Osteoblast (primary cell): ENCODE data around the gene GRM7. TPM values are rescaled to one million over a fixed set of nuclear protein-coding genes. Genes with fewer than 3 reads are reported as not detected.

Source experiments
- DNase-seq: peaks from one replicate; pipeline ENCODE4 v3.0.0; 2011; ENCODE audit warnings: low spot score, mixed read lengths; ENCODE audit not compliant: insufficient read length; ENCODE audit errors: missing footprints
- H2AFZ ChIP-seq: 2 replicates; pipeline ENCODE4 v1.6.0; 2011; ENCODE audit warnings: mild to moderate bottlenecking, low read length
- H3K27ac ChIP-seq: 2 replicates; pipeline ENCODE4 v1.5.1; 2011; ENCODE audit warnings: mild to moderate bottlenecking, low read depth, low read length, moderate library complexity
- H3K27me3 ChIP-seq: 2 replicates; pipeline ENCODE4 v1.6.0; 2012; ENCODE audit warnings: mild to moderate bottlenecking, control low read depth, inconsistent platforms, low read length, moderate library complexity; ENCODE audit not compliant: insufficient read depth
- H3K36me3 ChIP-seq: 2 replicates; pipeline ENCODE4 v1.5.1; 2011; ENCODE audit warnings: mild to moderate bottlenecking, low read length, control low read depth, moderate library complexity; ENCODE audit not compliant: insufficient read depth
- H3K4me1 ChIP-seq: 2 replicates; pipeline ENCODE4 v1.5.1; 2011; ENCODE audit warnings: mild to moderate bottlenecking, low read length, control low read depth, moderate library complexity; ENCODE audit not compliant: insufficient read depth
- H3K4me2 ChIP-seq: 2 replicates; pipeline ENCODE4 v1.6.0; 2011; ENCODE audit warnings: mild to moderate bottlenecking, low read length; ENCODE audit not compliant: insufficient read depth
- H3K4me3 ChIP-seq: fragments of 200-600 bp; sonication (generic); 3 replicates; pipeline ENCODE4 v1.5.1; 2012; ENCODE audit warnings: mild to moderate bottlenecking, low read length, inconsistent platforms; ENCODE audit not compliant: insufficient read depth
- H3K79me2 ChIP-seq: 2 replicates; pipeline ENCODE4 v1.6.0; 2012; ENCODE audit warnings: mild to moderate bottlenecking, low read length, control low read depth, inconsistent platforms; ENCODE audit not compliant: insufficient read depth
- H3K9me3 ChIP-seq: 2 replicates; pipeline ENCODE4 v1.5.1; 2011; ENCODE audit warnings: low read depth, low read length, control low read depth
- H4K20me1 ChIP-seq: 2 replicates; pipeline ENCODE4 v1.6.0; 2012; ENCODE audit warnings: mild to moderate bottlenecking, low read length, control low read depth; ENCODE audit not compliant: insufficient read depth
- total RNA-seq: library from RNA; depleted of rRNA; stranded (reverse); fragments of >200 nt; gene quantifications from 2 replicates; pipeline ENCODE4 v1.2.3, GENCODE V29; 2012
- TF ChIP-seq, protein P1 (sequence below): IDR thresholded peaks from 2 replicates; pipeline ENCODE4 v1.5.1; 2011; ENCODE audit warnings: mild to moderate bottlenecking, low read depth, low read length, moderate library complexity; ENCODE audit errors: extremely low read depth

GRM7 gene
- total RNA-seq, 1 donor = not detected

DNA sequence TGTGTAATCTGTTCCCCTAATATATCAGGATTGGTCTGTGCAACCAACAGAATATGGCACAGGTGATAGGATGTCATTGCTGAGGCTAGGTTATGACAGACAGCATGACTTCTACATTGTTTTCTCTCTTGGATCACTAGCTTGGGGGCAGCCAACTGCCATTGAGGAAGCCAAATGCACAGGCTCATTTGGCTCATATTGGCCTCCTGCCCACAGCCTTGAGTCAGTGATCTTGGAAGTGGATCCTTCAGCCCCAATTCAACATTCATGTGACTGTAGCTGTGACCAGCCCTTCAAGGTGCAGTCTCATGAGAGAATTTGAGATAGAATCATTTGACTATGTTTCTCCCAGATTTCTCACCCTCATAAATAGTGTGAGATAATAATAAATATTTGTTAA, 675.6 kb downstream of the GRM7 start:
- H3K79me2 ChIP-seq = no peaks in the 10 kb centered on the region
- no peak for DNase-seq
- H3K27me3 ChIP-seq = no peaks in the 10 kb centered on the region
- H4K20me1 ChIP-seq = no peaks in the 10 kb centered on the region
- no peaks in the 10 kb centered on the region for H3K9me3 ChIP-seq
- no peak overlapping the region for H2AFZ ChIP-seq
- TF ChIP-seq, protein P1, sequence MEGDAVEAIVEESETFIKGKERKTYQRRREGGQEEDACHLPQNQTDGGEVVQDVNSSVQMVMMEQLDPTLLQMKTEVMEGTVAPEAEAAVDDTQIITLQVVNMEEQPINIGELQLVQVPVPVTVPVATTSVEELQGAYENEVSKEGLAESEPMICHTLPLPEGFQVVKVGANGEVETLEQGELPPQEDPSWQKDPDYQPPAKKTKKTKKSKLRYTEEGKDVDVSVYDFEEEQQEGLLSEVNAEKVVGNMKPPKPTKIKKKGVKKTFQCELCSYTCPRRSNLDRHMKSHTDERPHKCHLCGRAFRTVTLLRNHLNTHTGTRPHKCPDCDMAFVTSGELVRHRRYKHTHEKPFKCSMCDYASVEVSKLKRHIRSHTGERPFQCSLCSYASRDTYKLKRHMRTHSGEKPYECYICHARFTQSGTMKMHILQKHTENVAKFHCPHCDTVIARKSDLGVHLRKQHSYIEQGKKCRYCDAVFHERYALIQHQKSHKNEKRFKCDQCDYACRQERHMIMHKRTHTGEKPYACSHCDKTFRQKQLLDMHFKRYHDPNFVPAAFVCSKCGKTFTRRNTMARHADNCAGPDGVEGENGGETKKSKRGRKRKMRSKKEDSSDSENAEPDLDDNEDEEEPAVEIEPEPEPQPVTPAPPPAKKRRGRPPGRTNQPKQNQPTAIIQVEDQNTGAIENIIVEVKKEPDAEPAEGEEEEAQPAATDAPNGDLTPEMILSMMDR = no peak
- H3K36me3 ChIP-seq = no peaks in the 10 kb centered on the region
- H3K4me2 ChIP-seq = no peak overlapping the region
- H3K4me1 ChIP-seq = no peaks in the 10 kb centered on the region
- H3K27ac ChIP-seq = no peak overlapping the region
- H3K4me3 ChIP-seq = no peak overlapping the region

DNA sequence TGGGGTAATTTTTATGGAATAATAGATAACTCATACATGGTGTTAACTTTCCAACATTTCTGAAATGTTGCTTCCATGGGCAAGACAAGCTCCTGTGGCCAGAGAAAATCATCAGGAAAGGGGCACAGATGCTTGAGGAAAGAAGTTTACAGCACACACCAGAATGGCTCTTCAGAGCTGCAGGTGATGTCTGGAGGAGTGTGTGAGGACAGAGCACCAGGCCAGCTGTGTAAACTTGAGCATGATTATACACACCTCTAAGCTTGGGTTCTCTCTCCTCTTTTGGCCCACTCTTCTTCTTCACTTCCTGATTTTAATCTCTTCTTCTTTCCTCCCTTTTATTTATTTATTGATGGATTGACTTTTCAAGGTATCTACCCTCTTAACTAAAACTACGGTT, 676.0 kb downstream of the GRM7 start:
- Histone ChIP-seq H3K4me1 (no peaks in the 10 kb centered on the region), H2AFZ (no peak overlapping the region), H3K79me2 (no peaks in the 10 kb centered on the region), H3K36me3 (no peaks in the 10 kb centered on the region), H3K27ac (no peak overlapping the region), H3K9me3 (no peaks in the 10 kb centered on the region), H4K20me1 (no peaks in the 10 kb centered on the region), H3K27me3 (no peaks in the 10 kb centered on the region), H3K4me3 (no peak overlapping the region), H3K4me2 (no peak overlapping the region)
- TF ChIP-seq, protein P1 = no peak
- no peak for DNase-seq

DNA sequence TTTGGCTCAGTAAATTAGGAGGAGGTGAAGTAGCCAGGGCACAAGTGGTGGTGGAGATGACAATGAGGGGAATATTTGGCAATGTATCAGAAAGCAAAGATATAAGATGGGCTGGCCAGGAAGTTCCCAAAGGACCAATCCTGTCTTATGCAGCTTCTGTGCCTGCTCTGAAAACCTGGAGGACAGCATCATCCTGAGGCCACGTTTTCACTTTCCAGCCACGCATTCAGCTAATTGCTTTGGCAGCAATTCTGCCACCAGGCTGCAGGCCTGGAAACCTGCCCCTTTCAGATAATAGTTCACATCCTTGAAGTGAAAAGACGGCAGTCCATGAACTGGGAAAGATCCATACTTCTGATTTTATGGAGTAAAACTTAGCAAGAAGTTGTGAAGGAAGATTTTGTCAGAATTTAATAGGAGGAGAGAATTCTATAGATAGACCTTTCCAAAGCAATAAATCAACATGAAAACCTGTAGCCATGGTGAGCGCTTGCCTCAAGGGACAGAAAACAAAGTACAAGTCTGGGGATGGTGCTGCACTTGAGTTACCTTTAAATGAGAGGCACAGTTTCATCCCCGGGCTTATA, 682.5 kb downstream of the GRM7 start:
- H3K27ac ChIP-seq = no peak overlapping the region

DNA sequence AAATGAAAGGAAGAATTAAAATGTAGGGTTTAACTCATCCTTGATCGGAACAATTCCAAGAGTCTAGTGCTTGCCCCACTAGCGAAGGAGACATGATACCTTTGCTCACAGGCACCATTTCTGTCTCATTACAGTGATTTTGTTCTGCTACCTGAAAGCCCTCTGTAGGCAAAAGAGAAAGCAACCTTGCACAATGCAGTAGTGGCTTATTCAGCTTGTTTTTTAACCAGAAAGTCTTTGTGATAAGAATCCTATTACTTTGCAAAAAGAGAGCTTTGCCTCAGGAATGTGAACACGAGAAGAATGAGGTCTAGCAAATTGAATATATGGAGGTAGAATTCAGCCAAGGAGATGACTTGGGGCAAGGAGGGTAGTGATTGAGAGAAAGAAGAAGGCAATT, 684.4 kb downstream of the GRM7 start:
- H3K4me2 ChIP-seq = no peak overlapping the region
- TF ChIP-seq, protein P1 = no peak
- H3K27me3 ChIP-seq = no peaks in the 10 kb centered on the region
- no peaks in the 10 kb centered on the region for H3K79me2 ChIP-seq
- H3K4me1 ChIP-seq = no peaks in the 10 kb centered on the region
- DNase-seq = no peak
- H3K36me3 ChIP-seq = no peaks in the 10 kb centered on the region
- no peak overlapping the region for H3K27ac ChIP-seq
- peaks cover 2% of the 10 kb centered on the region for H3K9me3 ChIP-seq
- H4K20me1 ChIP-seq = no peaks in the 10 kb centered on the region
- no peak overlapping the region for H2AFZ ChIP-seq
- H3K4me3 ChIP-seq = no peak overlapping the region

More for the DNA sequence above, 682.5 kb downstream of the GRM7 start:
- TF ChIP-seq, protein P1 = no peak
- Histone ChIP-seq H3K4me1 (no peaks in the 10 kb centered on the region), H3K27me3 (no peaks in the 10 kb centered on the region), H3K4me2 (no peak overlapping the region), H3K4me3 (no peak overlapping the region), H4K20me1 (no peaks in the 10 kb centered on the region), H3K79me2 (no peaks in the 10 kb centered on the region), H3K9me3 (peaks cover 2% of the 10 kb centered on the region), H3K36me3 (no peaks in the 10 kb centered on the region), H2AFZ (no peak overlapping the region)
- no peak for DNase-seq
